Mucosa of descending colon (tissue), 3 donors: ENCODE measurements around the gene PPP2R5C. TPM values are rescaled to one million over a fixed set of nuclear protein-coding genes. Genes with fewer than 3 reads are reported as not detected.
A peak's percentile ranks its signal among the peaks of the same experiment; 100 is the strongest.

Source experiments
- ATAC-seq: fragments of 200-7000 bp; cut with Tn5 transposase; one replicate; pipeline ENCODE4 v1.9.1; 2020; ENCODE audit warnings: mild to moderate bottlenecking, moderate library complexity
- DNase-seq, 3 donors: peaks; one replicate each; pipeline ENCODE4 v3.0.0-alpha.2; 2020
- H3K36me3 ChIP-seq: fragments of 200-600 bp; one replicate; pipeline ENCODE4 v1.8.0; 2021; ENCODE audit warnings: low read depth, mild to moderate bottlenecking
- H3K4me1 ChIP-seq: fragments of 200-600 bp; one replicate; pipeline ENCODE4 v1.8.0; 2021; ENCODE audit warnings: low read depth, mild to moderate bottlenecking
- H3K4me3 ChIP-seq: fragments of 200-600 bp; one replicate; pipeline ENCODE4 v1.8.0; 2021; ENCODE audit warnings: mild to moderate bottlenecking
- H3K9me3 ChIP-seq: fragments of 200-600 bp; one replicate; pipeline ENCODE4 v1.8.0; 2021; ENCODE audit warnings: mild to moderate bottlenecking
- intact Hi-C, 2 donors: fragments of 100-400 bp; cut with DNase I in 1 of 2; cut with micrococcal nuclease in 1 of 2; formaldehyde crosslinking; loops; one replicate each; pipeline versions ENCODE4 v1.11.0 to v1.11.1; 2022; cut with DNase I, micrococcal nuclease
- total RNA-seq, 3 donors: library from RNA; stranded (reverse); fragmentation: NEBNext Ultra II Directional in 2 of 3; extraction: Animal tissue kit (Norgen Biotek cat#: 25700) in 2 of 3; gene quantifications; one replicate each; pipeline versions ENCODE4 v1.2.1 to v1.2.4, GENCODE V29; 2021 to 2023
- TF ChIP-seq, protein P1 (sequence below): fragments of 200-600 bp; IDR thresholded peaks from one replicate; pipeline ENCODE4 v1.8.0; 2022; ENCODE audit warnings: antibody characterized with exemption, mild to moderate bottlenecking
- donor health status: DM: no; HTN: no; CAD: no; lungs with moderate emphysema.
- donor health status: DM: no; HTN: no; CAD: no.
- donor health status: DM: no; HTN: yes; CAD: no.

PPP2R5C gene
- total RNA-seq, 3 donors from 2014 or later: 131 to 173 (median 160) TPM

GRCh38 chr14:101944451-101944850 lies 182.9 kb downstream of the PPP2R5C start:
- no peak overlapping the region for H3K4me3 ChIP-seq
- H3K9me3 ChIP-seq: no peaks in the 10 kb centered on the region
- ATAC-seq (no peak), DNase-seq (no peak)
- H3K36me3 ChIP-seq: no peaks in the 10 kb centered on the region
- H3K4me1 ChIP-seq: peaks cover 8% of the 10 kb centered on the region
- TF ChIP-seq, protein P1, sequence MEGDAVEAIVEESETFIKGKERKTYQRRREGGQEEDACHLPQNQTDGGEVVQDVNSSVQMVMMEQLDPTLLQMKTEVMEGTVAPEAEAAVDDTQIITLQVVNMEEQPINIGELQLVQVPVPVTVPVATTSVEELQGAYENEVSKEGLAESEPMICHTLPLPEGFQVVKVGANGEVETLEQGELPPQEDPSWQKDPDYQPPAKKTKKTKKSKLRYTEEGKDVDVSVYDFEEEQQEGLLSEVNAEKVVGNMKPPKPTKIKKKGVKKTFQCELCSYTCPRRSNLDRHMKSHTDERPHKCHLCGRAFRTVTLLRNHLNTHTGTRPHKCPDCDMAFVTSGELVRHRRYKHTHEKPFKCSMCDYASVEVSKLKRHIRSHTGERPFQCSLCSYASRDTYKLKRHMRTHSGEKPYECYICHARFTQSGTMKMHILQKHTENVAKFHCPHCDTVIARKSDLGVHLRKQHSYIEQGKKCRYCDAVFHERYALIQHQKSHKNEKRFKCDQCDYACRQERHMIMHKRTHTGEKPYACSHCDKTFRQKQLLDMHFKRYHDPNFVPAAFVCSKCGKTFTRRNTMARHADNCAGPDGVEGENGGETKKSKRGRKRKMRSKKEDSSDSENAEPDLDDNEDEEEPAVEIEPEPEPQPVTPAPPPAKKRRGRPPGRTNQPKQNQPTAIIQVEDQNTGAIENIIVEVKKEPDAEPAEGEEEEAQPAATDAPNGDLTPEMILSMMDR: no peak
- intact Hi-C loops: no loop called here

- H3K4me3 ChIP-seq: no peak overlapping the region
- no peaks in the 10 kb centered on the region for H3K9me3 ChIP-seq
- H3K4me1 ChIP-seq: peaks cover 8% of the 10 kb centered on the region
- ATAC-seq: no peak
- TF ChIP-seq, protein P1: no peak
- DNase-seq: no peak
- no peaks in the 10 kb centered on the region for H3K36me3 ChIP-seq
- intact Hi-C loops: no loop called here
Observed at GRCh38 chr14:101945171-101945570, 183.7 kb downstream of the PPP2R5C start.

DNA sequence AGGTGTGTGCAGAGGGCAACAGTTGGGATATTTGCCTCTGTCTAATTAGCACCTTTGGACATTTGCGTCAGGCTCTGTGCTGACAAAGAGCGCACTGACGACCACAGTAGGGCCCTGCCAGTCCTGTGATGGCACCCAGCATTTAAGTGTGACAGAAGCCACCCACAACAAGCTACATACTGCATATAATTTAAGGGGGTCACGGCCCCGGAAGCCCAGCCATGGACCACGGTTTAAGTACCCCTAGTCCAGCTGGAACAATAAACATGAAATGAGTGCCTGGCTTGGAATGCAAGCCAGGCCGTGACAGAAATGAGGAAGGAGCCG lies 186.0 kb downstream of the PPP2R5C start:
- peaks cover 8% of the 10 kb centered on the region for H3K4me1 ChIP-seq
- ATAC-seq (peak; percentile 5), DNase-seq (peak in 1 of 3 donors; percentile 59)
- intact Hi-C loops: no loop called here
- TF ChIP-seq, protein P1: no peak
- no peaks in the 10 kb centered on the region for H3K36me3 ChIP-seq
- no peaks in the 10 kb centered on the region for H3K9me3 ChIP-seq
- H3K4me3 ChIP-seq: peak overlapping the region; percentile 49

DNA sequence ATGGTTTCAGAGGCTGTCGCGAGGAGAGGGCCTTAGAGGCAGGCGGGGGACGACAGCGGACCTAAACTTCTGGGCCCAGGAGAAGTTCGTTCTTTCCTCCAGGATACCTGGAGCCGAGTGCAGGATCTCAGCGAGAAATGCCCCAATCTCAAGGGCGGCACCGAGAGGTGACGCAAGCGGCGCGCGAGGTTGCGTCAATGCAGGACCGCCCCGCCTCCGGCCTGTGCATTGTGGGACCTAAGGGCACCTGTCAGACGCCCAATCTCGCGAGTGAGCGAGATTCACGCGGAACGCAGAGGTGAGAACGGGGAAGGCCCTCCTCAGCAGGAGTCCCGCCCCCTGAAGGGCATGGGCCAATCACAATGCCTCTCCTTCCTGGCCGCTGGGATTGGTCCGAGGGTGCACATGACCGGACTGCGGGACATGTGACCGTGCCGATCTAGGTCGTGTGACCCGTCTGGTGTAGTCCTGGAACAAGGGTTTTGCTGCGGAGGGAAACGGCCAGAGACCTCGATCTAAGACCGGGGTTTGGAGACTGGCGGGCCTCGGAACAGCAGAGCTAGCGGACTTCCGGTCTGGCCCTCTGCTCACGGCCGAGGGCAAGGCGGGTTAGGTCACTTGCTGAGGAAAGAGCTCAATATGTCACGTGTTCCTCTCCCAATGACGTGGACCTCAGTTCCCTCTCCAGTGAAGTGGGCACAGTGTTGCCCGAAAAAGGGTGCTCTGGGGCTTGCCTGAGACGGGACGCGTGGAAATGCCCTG lies 186.6 kb downstream of the PPP2R5C start:
- Histone ChIP-seq H3K4me1 (peaks cover 8% of the 10 kb centered on the region), H3K9me3 (no peaks in the 10 kb centered on the region), H3K4me3 (peak overlapping the region; percentile 49), H3K36me3 (no peaks in the 10 kb centered on the region)
- intact Hi-C loops: loop anchor here in 1 of 2 donors (2.0 kb wide), 1 partner anchor 17 kb away; the partner anchor contains the start of gene DYNC1H1
- DNase-seq (peak; percentile 100), ATAC-seq (peak; percentile 98)
- TF ChIP-seq, protein P1: no peak

DNA sequence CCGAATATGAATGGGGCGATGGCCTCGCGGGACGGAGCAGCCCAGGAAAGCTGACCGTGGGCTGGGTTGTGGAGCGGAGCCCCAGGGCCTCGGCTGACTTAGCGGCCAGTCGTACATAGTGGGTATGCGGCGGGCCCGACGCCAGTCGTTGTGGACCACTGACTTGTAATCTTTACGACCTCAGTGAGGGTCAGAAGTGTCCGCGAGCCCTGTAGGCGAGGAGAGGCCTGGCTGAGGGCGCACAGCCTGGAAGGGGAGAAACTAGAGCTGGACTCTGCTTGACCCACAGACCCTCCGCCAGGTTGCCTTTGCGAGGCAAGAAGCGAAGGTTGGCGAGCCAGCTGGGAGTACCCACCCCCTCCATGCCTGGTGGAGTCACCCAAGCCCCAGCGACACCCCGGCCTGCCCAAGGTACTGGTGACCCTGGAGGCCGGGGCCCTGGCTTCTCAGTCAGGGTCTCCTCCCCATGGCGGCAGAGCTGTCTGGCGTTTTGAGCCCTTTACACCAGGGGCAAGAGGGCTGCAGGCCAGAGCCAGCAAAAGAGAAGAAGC lies 187.2 kb downstream of the PPP2R5C start:
- ATAC-seq (peak; percentile 13), DNase-seq (peak in 2 of 3 donors; percentile 35 to 72)
- intact Hi-C loops: loop anchor here in 1 of 2 donors (2.0 kb wide), 1 partner anchor 16 kb away; the partner anchor contains the start of gene DYNC1H1

More for the DNA sequence above, 187.2 kb downstream of the PPP2R5C start:
- Histone ChIP-seq H3K4me1 (peaks cover 8% of the 10 kb centered on the region), H3K9me3 (no peaks in the 10 kb centered on the region), H3K4me3 (peak overlapping the region; percentile 49), H3K36me3 (no peaks in the 10 kb centered on the region)
- TF ChIP-seq, protein P1: no peak
